ENCODE results near the gene C16orf74. TPM values are rescaled to one million over a fixed set of nuclear protein-coding genes. Genes with fewer than 3 reads are reported as not detected.

C16orf74 gene
- total and polyA plus RNA-seq, 2 of the 13 experiments (the other 11 are each of a cell fraction or from before 2014, with no cell fraction given) = 0.13 to 0.29 TPM

GRCh38 chr16:85799497-85800320, 48.8 kb upstream of the C16orf74 start, which contains the start of the genes COX4I1 and EMC8 (continued):
- TF ChIP-seq ZNF687 (CRISPR knock-in tag; IDR thresholded peaks at IDR 0.05) (peak; percentile 94), LRRFIP1 (CRISPR knock-in tag; conservative IDR thresholded peaks at IDR 0.05) (no peak), ZNF512 (CRISPR knock-in tag; IDR thresholded peaks at IDR 0.05) (0 out of 2 replicates have a peak, but pooled peaks have one; percentile 51), SUZ12 (IDR thresholded peaks at IDR 0.05; ENCODE audit: low read depth, low read length) (peak; percentile 10; the same call in 1 of the 2 replicates), MEIS1 (CRISPR knock-in tag; IDR thresholded peaks at IDR 0.05; ENCODE audit: borderline replicate concordance) (no peak; the same call in 1 of the 2 replicates), MIXL1 (CRISPR knock-in tag; IDR thresholded peaks at IDR 0.05) (peak; percentile 64; the same call in 1 of the 2 replicates), KDM4B (CRISPR knock-in tag; IDR thresholded peaks at IDR 0.05) (peak; percentile 72; the same call in 1 of the 2 replicates), ZBTB7A (CRISPR knock-in tag; IDR thresholded peaks at IDR 0.05) (no peak), ATRX (CRISPR knock-in tag; IDR thresholded peaks at IDR 0.05; ENCODE audit: borderline replicate concordance) (no peak), RFX1 (IDR thresholded peaks at IDR 0.05) (no peak), ZNF350 (CRISPR knock-in tag; IDR thresholded peaks at IDR 0.05; ENCODE audit: borderline replicate concordance, low read depth) (peak; percentile 81), REPIN1 (CRISPR knock-in tag; IDR thresholded peaks at IDR 0.05; ENCODE audit: borderline replicate concordance, low read depth) (peak; percentile 89), GLI4 (CRISPR knock-in tag; IDR thresholded peaks at IDR 0.05; ENCODE audit: borderline replicate concordance) (no peak), ZBTB42 (CRISPR knock-in tag; IDR thresholded peaks at IDR 0.05) (peak; percentile 91; the same call in 1 of the 2 replicates), ZNF329 (CRISPR knock-in tag; IDR thresholded peaks at IDR 0.05; ENCODE audit: low read depth) (0 out of 2 replicates have a peak, but pooled peaks have one; percentile 24), TRIM24 (CRISPR knock-in tag; IDR thresholded peaks at IDR 0.05) (no peak)
